ENCODE data around the gene NF2.

Gene NF2

GRCh38 chr22:29660021-29660420 lies 56.6 kb downstream of the NF2 start:
- Histone ChIP-seq H3K36me3 (ENCODE audit: control insufficient read depth, low read length) (peaks cover 43% of the 10 kb centered on the region), H4K20me1 (ENCODE audit: control insufficient read depth, insufficient read depth, low read depth, low read length) (no peaks in the 10 kb centered on the region), H3K27me3 (ENCODE audit: control insufficient read depth, low read length) (no peaks in the 10 kb centered on the region), H3K4me1 (ENCODE audit: control insufficient read depth, low read length) (no peaks in the 10 kb centered on the region), H3K9me2 (replicated peaks; ENCODE audit: control insufficient read depth, low read length) (no peaks in the 10 kb centered on the region), H3K4me2 (ENCODE audit: low read length) (no peak overlapping the region), H3K9me3 (ENCODE audit: control insufficient read depth, insufficient read depth, low read length) (no peaks in the 10 kb centered on the region), H3F3A (ENCODE audit: control insufficient read depth, insufficient read depth) (no peaks in the 10 kb centered on the region), H3K79me2 (ENCODE audit: control insufficient read depth, low read length) (no peaks in the 10 kb centered on the region), H3K4me3 (ENCODE audit: low read length) (no peak overlapping the region), H3K27ac (ENCODE audit: low read depth, low read length) (no peak overlapping the region)
- TF ChIP-seq, protein P1, sequence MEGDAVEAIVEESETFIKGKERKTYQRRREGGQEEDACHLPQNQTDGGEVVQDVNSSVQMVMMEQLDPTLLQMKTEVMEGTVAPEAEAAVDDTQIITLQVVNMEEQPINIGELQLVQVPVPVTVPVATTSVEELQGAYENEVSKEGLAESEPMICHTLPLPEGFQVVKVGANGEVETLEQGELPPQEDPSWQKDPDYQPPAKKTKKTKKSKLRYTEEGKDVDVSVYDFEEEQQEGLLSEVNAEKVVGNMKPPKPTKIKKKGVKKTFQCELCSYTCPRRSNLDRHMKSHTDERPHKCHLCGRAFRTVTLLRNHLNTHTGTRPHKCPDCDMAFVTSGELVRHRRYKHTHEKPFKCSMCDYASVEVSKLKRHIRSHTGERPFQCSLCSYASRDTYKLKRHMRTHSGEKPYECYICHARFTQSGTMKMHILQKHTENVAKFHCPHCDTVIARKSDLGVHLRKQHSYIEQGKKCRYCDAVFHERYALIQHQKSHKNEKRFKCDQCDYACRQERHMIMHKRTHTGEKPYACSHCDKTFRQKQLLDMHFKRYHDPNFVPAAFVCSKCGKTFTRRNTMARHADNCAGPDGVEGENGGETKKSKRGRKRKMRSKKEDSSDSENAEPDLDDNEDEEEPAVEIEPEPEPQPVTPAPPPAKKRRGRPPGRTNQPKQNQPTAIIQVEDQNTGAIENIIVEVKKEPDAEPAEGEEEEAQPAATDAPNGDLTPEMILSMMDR (IDR thresholded peaks at IDR 0.05; ENCODE audit: low read depth, low read length, poor library complexity, severe bottlenecking): no peak
- TF ChIP-seq EZH2phosphoT487 (IDR thresholded peaks at IDR 0.05; ENCODE audit: borderline replicate concordance, low read length): no peak

DNA sequence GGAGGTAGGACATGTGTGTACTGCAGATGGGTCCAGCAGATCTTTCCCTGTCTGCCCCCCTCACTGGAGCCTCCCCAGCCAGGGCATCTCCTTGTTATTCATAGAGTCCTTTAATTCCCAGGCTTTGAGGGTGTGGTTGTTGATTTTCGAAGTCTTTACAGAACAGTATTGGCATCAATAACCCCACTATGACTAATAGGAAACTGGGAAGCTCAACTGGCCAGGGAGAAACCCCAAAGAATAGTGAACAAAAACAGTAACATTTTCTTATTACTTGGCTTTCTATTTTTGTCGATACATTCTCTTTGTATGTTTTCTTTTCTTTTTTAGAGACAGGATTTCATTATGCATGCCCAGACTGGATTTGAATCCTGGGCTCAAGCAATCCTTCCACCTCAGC lies 57.9 kb downstream of the NF2 start:
- no peak for TF ChIP-seq EZH2phosphoT487 (IDR thresholded peaks at IDR 0.05; ENCODE audit: borderline replicate concordance, low read length)
- TF ChIP-seq, protein P1 (IDR thresholded peaks at IDR 0.05; ENCODE audit: low read depth, low read length, poor library complexity, severe bottlenecking): no peak
- Histone ChIP-seq H3K79me2 (ENCODE audit: control insufficient read depth, low read length) (no peaks in the 10 kb centered on the region), H3K36me3 (ENCODE audit: control insufficient read depth, low read length) (peaks cover 43% of the 10 kb centered on the region), H3K4me3 (ENCODE audit: low read length) (no peak overlapping the region), H3K27ac (ENCODE audit: low read depth, low read length) (no peak overlapping the region), H3F3A (ENCODE audit: control insufficient read depth, insufficient read depth) (no peaks in the 10 kb centered on the region), H3K9me2 (replicated peaks; ENCODE audit: control insufficient read depth, low read length) (no peaks in the 10 kb centered on the region), H3K27me3 (ENCODE audit: control insufficient read depth, low read length) (no peaks in the 10 kb centered on the region), H3K4me2 (ENCODE audit: low read length) (no peak overlapping the region), H3K4me1 (ENCODE audit: control insufficient read depth, low read length) (no peaks in the 10 kb centered on the region), H3K9me3 (ENCODE audit: control insufficient read depth, insufficient read depth, low read length) (no peaks in the 10 kb centered on the region), H4K20me1 (ENCODE audit: control insufficient read depth, insufficient read depth, low read depth, low read length) (no peaks in the 10 kb centered on the region)

DNA sequence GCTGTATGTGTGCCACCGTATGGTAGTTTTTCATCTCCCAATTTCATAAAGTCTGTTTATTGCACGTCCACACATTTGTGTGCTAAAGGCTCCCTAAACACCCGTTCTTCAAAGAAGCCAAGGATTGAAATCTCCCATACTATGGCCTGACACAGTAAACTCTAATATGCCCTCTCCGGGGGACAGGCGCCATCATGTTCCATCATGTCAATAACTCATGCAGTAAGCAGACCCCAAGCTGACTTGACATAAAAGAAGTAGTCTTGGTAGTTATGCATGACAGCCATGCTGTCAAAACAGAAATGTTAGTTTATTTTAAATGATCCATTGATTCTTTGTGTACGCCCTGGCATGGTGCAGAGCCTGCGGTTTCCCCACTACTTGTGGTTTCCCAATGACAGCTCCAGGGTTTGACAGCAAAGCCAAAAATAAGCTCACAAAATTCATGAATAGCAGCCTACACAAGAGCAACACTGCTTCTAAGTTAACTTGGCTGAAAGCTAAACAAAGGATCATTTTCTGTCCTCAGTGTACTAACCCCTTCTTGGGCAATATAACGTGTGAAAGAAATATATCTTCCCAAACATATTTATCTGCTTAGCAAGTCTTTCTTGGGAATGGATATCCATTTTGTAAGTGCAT lies 59.9 kb downstream of the NF2 start:
- Histone ChIP-seq H3K27me3 (ENCODE audit: control insufficient read depth, low read length) (no peaks in the 10 kb centered on the region), H3K4me3 (ENCODE audit: low read length) (no peak overlapping the region), H3F3A (ENCODE audit: control insufficient read depth, insufficient read depth) (no peaks in the 10 kb centered on the region), H3K79me2 (ENCODE audit: control insufficient read depth, low read length) (no peaks in the 10 kb centered on the region), H4K20me1 (ENCODE audit: control insufficient read depth, insufficient read depth, low read depth, low read length) (no peaks in the 10 kb centered on the region), H3K9me2 (replicated peaks; ENCODE audit: control insufficient read depth, low read length) (no peaks in the 10 kb centered on the region), H3K4me2 (ENCODE audit: low read length) (no peak overlapping the region), H3K36me3 (ENCODE audit: control insufficient read depth, low read length) (peaks cover 36% of the 10 kb centered on the region), H3K27ac (ENCODE audit: low read depth, low read length) (no peak overlapping the region), H3K9me3 (ENCODE audit: control insufficient read depth, insufficient read depth, low read length) (no peaks in the 10 kb centered on the region), H3K4me1 (ENCODE audit: control insufficient read depth, low read length) (no peaks in the 10 kb centered on the region)
- no peak for TF ChIP-seq EZH2phosphoT487 (IDR thresholded peaks at IDR 0.05; ENCODE audit: borderline replicate concordance, low read length)
- TF ChIP-seq, protein P1 (IDR thresholded peaks at IDR 0.05; ENCODE audit: low read depth, low read length, poor library complexity, severe bottlenecking): no peak
